ENCODE results near the gene NPRL2. TPM values are rescaled to one million over a fixed set of nuclear protein-coding genes. Genes with fewer than 3 reads are reported as not detected.

NPRL2 gene
- total and polyA plus RNA-seq, 2 of the 13 experiments (the other 11 are each of a cell fraction or from before 2014, with no cell fraction given): 30.6 to 51.4 TPM

DNA sequence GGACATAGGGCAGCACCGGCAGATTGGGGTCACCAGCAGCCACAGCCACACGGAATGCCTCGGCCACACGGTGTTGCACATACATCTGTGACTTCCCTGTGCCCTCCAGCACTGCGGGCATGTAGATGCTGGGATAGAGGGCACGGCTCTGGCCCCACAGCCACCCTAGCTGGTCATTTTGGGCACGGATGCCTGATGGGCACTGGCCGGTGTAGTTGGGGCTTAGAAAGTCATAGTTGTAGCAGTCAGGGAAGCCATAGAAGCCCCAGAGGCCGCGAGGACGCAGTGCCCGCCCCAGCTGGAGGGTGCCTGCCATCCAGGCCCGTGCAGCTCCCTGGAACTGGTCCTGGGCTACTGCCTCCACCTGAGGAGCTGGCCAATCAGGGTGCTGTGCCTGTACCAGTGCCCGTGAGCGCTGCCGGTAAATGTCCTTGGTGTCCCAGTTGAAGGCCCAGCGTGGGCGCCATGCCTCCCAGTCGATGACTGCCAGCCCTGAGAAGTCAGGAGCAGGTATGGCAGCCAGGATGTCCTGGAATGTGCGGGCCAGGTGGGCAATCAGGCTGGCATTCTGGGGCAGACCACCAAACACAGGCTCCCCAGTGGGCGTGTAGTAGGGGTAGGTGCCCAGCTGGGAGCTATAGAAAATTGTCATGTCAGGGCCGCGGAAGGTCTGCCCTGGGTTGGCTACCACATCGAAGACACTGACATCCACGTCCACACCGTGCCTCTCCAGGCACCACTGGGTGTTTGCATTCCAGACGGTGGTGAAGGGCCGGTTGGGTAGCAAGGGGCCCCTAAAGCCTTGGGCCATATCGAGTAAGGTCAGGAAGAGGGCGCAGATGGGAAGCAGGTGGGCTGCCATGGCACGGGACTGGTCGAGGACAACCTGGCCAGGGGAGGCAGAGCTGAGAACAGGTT is 48.2 kb downstream of the NPRL2 start (continued):
- TF ChIP-seq ZNF280D (CRISPR knock-in tag; IDR thresholded peaks at IDR 0.05) (0 out of 2 replicates have a peak, but pooled peaks have one; percentile 28), ZMYM3 (CRISPR knock-in tag; IDR thresholded peaks at IDR 0.05) (no peak), ZNF572 (CRISPR knock-in tag; IDR thresholded peaks at IDR 0.05) (no peak; the same call in 1 of the 2 replicates), ZNF563 (CRISPR knock-in tag; IDR thresholded peaks at IDR 0.05) (peak; percentile 53), ARNT (IDR thresholded peaks at IDR 0.05) (no peak), ZNF891 (CRISPR knock-in tag; IDR thresholded peaks at IDR 0.05) (peak; percentile 62; the same call in 1 of the 2 replicates), KLF15 (CRISPR knock-in tag; IDR thresholded peaks at IDR 0.05; ENCODE audit: borderline replicate concordance) (no peak), PHF20 (CRISPR knock-in tag; IDR thresholded peaks at IDR 0.05) (no peak), NRL (CRISPR knock-in tag; IDR thresholded peaks at IDR 0.05; ENCODE audit: borderline replicate concordance) (peak; percentile 26; the same call in 1 of the 2 replicates), JUNB (CRISPR knock-in tag; IDR thresholded peaks at IDR 0.05; ENCODE audit: borderline replicate concordance) (0 out of 2 replicates have a peak, but pooled peaks have one; percentile 15), KIAA2018 (CRISPR knock-in tag; IDR thresholded peaks at IDR 0.05; ENCODE audit: borderline replicate concordance) (no peak)
- TF ChIP-seq, protein P1, sequence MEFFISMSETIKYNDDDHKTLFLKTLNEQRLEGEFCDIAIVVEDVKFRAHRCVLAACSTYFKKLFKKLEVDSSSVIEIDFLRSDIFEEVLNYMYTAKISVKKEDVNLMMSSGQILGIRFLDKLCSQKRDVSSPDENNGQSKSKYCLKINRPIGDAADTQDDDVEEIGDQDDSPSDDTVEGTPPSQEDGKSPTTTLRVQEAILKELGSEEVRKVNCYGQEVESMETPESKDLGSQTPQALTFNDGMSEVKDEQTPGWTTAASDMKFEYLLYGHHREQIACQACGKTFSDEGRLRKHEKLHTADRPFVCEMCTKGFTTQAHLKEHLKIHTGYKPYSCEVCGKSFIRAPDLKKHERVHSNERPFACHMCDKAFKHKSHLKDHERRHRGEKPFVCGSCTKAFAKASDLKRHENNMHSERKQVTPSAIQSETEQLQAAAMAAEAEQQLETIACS (CRISPR knock-in tag; IDR thresholded peaks at IDR 0.05): no peak
- TF ChIP-seq, protein P2, sequence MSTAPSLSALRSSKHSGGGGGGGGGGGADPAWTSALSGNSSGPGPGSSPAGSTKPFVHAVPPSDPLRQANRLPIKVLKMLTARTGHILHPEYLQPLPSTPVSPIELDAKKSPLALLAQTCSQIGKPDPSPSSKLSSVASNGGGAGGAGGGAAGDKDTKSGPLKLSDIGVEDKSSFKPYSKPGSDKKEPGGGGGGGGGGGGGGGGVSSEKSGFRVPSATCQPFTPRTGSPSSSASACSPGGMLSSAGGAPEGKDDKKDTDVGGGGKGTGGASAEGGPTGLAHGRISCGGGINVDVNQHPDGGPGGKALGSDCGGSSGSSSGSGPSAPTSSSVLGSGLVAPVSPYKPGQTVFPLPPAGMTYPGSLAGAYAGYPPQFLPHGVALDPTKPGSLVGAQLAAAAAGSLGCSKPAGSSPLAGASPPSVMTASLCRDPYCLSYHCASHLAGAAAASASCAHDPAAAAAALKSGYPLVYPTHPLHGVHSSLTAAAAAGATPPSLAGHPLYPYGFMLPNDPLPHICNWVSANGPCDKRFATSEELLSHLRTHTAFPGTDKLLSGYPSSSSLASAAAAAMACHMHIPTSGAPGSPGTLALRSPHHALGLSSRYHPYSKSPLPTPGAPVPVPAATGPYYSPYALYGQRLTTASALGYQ (CRISPR knock-in tag; IDR thresholded peaks at IDR 0.05): peak; percentile 3; the same call in 1 of the 2 replicates

Measured in HepG2 (cell line).